NCI-H2196 (cell line): ENCODE measurements around the gene CRADD.

ENCODE experiments used
- DNase-seq: peaks from one replicate; lab custom pipeline; 2025; ENCODE audit not compliant: unreplicated experiment; lab: John Stamatoyannopoulos, UW

Gene CRADD

DNA sequence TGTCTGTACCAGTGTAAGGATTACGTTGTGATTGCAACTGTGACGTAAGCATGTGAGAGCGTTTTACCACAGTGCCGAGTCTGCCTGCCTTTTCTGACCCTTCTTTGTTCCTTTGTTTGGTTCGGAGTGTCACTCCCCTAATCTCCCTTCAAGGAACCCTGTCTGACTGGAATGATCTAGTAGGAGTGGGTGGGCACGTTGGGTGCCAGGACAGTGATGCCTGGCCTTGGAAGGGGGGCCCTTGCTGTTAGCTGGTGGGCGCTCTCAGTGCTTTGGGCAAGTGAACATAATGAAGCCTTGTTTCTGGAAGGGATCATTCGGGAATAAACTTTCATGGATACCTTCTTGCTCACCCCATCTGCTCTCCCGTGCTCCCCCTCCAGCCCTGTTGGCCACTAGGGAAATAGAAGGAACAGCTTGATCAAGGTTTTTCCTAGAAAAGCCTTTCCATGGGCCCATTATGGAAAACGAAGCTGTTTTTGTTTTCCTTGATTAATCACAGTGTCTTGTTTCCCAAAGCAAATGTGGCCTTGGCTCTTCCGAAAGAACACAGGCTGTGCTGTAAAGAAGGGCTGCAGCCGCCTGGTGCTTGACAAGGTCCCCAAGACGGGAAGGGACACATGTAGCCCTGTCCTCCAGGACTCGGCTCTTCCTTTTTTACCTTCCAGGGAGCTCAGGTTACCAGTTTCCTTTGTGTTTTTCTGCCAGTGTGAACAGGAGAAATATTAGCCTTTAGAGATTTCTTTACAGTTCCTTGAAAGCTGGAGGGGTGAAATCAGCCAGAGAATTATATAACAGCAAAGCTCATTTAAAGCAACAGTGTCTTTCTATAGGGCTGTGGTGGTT, 215.5 kb downstream of the CRADD start:
- DNase-seq: no peak

- no peak for DNase-seq
Observed at GRCh38 chr12:93894391-93895088, 217.4 kb downstream of the CRADD start.

DNA sequence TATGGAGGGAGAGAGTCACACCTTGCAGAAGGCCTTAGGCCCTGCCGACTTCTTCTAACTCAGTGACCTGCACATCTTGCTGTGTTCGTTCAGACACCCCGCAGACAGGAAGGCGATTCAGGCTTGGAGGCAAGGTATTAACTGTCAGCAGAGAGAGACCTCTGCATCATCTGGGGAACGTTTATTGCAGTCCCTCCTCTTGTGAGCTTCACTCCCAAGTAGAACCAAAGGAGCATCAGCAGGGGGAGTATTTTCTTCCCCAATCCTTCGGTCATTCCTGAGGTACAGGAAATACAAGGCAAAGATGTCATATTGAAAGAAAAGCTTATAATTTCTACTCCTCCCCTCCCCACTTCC, 217.9 kb downstream of the CRADD start:
- no peak for DNase-seq

- no peak for DNase-seq
Observed at GRCh38 chr12:93896427-93896826, 219.3 kb downstream of the CRADD start.

GRCh38 chr12:93896952-93897351, 219.8 kb downstream of the CRADD start:
- no peak for DNase-seq

- DNase-seq: no peak
Observed at GRCh38 chr12:93901739-93902138, 224.6 kb downstream of the CRADD start.

DNA sequence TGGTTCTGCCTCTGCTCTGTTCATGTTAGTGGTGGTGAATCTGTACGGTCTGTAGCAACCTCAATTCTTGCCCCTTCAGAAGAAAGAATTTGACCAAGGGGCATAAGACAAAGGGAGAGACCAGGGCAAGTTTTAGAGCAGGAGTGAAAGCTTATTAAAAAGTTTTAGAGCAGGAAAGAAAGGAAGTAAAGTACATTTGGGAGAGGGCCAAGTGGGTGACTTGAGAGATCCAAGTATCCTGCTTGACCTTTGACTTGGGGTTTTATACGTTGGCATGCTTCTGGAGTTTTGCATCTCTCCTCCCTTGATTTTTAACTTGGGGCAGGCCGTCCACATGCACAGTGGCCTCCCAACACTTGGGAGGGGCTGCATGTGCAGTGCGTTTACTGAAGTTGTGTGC, 225.0 kb downstream of the CRADD start:
- DNase-seq: no peak

GRCh38 chr12:93902736-93903562, 225.8 kb downstream of the CRADD start:
- DNase-seq: no peak

DNA sequence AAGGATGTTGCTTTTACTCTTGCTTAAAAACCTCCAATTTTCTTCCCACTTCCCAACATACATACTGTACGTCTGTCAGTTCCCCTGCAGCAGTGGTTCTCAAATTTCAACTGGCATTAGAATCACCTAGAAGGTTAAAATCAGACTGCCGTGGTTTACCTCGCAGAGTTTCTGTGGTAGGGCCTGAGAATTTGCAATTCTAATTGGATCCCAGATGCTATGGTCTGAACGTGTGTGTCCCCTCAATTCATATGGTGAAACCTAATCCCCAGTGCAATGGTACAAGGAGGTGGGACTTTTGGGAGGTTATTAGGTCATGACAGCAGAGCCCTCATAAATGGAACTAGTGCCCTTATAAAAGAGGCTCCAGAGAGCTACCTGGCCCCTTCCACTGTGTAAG, 226.9 kb downstream of the CRADD start:
- DNase-seq: no peak

- DNase-seq: no peak
Observed at GRCh38 chr12:93908264-93908663, 231.1 kb downstream of the CRADD start.

DNA sequence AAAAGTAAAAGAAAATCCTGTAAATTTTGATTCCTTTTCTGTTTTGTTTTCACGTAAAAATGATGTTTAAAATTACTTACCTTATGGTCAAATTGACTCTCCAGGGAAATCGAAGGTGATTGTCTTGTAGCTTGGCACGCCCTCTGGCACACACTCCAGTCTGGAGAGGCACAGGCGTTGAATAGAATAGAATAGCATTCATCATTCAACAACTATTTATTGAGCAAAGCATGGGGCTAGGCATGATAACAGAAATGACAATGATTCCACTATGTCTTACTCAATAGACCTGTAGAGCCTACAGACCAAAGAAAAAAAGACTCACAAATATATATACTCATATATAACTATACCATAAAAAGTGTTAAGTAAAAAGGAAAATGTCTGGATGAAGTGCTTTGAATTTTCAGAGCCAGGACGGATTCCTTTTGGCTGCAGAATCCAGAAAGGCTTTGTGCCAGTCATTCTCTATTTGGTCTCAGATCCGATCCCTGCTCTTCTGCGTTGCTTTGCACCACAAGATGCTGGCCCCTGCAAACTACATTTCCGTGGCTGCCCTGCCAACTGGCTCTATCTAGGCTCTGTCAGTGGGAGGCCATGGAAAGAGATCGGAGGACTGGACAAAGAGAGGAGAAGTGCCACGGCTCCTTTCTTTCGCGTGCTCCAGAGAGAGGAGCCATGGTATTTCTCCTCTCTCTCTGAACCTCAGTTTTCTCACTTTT, 231.8 kb downstream of the CRADD start:
- DNase-seq: no peak

- no peak for DNase-seq
Observed at GRCh38 chr12:93911396-93911795, 234.2 kb downstream of the CRADD start.

- no peak for DNase-seq
Observed at GRCh38 chr12:93912086-93912733, 235.0 kb downstream of the CRADD start.

DNA sequence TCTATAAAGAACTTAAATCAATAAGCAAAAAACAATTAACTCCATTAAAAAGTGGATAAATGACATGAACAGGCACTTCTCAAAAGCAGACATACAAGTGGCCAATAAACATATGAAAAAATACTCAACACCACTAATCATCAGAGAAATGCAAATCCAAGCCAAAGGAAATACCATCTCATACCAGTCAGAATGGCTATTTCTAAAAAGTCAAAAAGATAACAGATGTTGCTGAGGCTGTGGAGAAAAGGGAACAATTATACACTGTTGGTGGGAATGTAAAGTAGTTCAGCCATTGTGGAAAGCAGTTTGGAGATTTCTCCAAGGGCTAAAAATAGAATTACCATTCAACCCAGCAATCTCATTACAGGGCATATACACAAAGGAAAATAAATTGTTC, 236.7 kb downstream of the CRADD start:
- DNase-seq: no peak

GRCh38 chr12:93914281-93914680, 237.1 kb downstream of the CRADD start:
- no peak for DNase-seq

GRCh38 chr12:93915411-93915810, 238.2 kb downstream of the CRADD start:
- DNase-seq: no peak

DNA sequence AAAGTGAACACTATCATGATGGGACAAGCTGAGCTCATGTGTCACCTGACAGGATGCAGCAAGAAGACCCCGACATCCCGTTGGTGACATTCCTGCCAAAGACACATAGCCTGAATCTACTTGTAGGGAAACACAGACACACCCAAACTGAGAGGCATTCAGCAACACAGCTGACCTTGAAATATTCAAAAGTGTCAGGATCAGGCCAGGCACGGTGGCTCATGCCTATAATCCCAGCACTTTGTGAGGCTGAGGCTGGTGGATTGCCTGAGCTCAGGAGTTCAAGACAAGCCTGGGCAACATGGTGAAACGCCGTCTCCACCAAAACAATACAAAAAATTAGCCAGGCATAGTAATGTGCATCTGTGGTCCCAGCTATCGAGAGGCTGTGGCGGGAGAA, 239.2 kb downstream of the CRADD start:
- DNase-seq: no peak

GRCh38 chr12:93918262-93918661, 241.1 kb downstream of the CRADD start:
- DNase-seq: no peak

- no peak for DNase-seq
Observed at GRCh38 chr12:93918900-93919299, 241.7 kb downstream of the CRADD start.

- no peak for DNase-seq
Observed at GRCh38 chr12:93921521-93921920, 244.3 kb downstream of the CRADD start.

DNA sequence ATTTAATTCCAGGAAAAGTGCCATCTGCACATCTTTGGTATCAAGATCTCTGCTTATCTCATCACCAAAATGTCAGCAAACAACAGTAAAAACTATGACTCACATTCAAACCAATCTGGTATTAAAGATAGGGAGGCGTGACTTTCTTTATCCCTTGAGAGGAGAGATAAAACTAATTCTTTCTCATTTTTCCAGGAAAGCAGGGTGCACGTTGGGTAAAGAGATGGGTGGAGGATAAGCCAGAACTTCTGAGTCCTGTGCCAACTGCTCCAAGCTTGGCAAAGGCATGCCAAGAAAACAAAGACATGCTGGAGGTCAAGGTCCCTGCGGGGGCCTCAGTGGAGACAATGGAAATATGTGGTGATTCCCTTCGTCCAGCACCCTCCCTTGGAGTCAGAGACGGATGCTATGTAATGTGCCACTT, 245.4 kb downstream of the CRADD start:
- no peak for DNase-seq
